Peyer's patch (tissue), 4 donors: ENCODE data around the gene PCBP3. TPM values are rescaled to one million over a fixed set of nuclear protein-coding genes. Genes with fewer than 3 reads are reported as not detected.

Experiments used
- DNase-seq, 3 donors: peaks; one replicate each; pipeline ENCODE4 v3.0.0-alpha.2; 2017 to 2019
- H3K27ac ChIP-seq, 4 donors: fragments of 200-600 bp; sonication (generic); one replicate each; pipeline ENCODE4 v1.5.1; 2016 to 2019
- H3K27me3 ChIP-seq, 2 donors: fragments of 200-600 bp; sonication (generic); one replicate each; pipeline ENCODE4 v1.5.1; 2019
- H3K36me3 ChIP-seq, 3 donors: fragments of 200-600 bp; sonication (generic); one replicate each; pipeline ENCODE4 v1.5.1; 2016 to 2019
- H3K4me1 ChIP-seq, 4 donors: fragments of 200-600 bp; sonication (generic); one replicate each; pipeline ENCODE4 v1.5.1; 2016 to 2019
- H3K4me3 ChIP-seq, 4 donors: fragments of 200-600 bp; sonication (generic); 1 replicate in 3 of 4; 2 replicates in 1 of 4; pipeline ENCODE4 v1.5.1; 2016 to 2019; ENCODE audit warnings: mild to moderate bottlenecking in 1 of 4
- H3K9me3 ChIP-seq, 4 donors: fragments of 200-600 bp; sonication (generic); one replicate each; pipeline ENCODE4 v1.5.1; 2016 to 2019; ENCODE audit warnings: mild to moderate bottlenecking in 1 of 4
- POLR2A ChIP-seq, 2 donors: fragments of 450-650 bp; IDR thresholded peaks; one replicate each; pipeline ENCODE4 v1.5.1; 2017; ENCODE audit warnings: antibody characterized with exemption in 2 of 2, mild to moderate bottlenecking in 2 of 2, moderate library complexity in 2 of 2
- total RNA-seq, 4 donors: library from RNA; depleted of rRNA; stranded (reverse); fragments of >200 nt; gene quantifications; one replicate each; pipeline ENCODE4 v1.1.0, GENCODE V29; 2016
- TF ChIP-seq, protein P1 (sequence below), 6 experiments: fragments of 450-650 bp in 4 of 6; fragments of 200-600 bp in 2 of 6; sonication (generic) in 1 of 6; IDR thresholded peaks; one replicate each; pipeline ENCODE4 v1.5.1; 2017 to 2019; ENCODE audit warnings: antibody characterized with exemption in 6 of 6, mild to moderate bottlenecking in 3 of 6, moderate library complexity in 1 of 6

Gene PCBP3
- total RNA-seq, 4 donors from 2014 or later, result 1.1 to 6.0 (median 4.4) TPM; not detected in 1

DNA sequence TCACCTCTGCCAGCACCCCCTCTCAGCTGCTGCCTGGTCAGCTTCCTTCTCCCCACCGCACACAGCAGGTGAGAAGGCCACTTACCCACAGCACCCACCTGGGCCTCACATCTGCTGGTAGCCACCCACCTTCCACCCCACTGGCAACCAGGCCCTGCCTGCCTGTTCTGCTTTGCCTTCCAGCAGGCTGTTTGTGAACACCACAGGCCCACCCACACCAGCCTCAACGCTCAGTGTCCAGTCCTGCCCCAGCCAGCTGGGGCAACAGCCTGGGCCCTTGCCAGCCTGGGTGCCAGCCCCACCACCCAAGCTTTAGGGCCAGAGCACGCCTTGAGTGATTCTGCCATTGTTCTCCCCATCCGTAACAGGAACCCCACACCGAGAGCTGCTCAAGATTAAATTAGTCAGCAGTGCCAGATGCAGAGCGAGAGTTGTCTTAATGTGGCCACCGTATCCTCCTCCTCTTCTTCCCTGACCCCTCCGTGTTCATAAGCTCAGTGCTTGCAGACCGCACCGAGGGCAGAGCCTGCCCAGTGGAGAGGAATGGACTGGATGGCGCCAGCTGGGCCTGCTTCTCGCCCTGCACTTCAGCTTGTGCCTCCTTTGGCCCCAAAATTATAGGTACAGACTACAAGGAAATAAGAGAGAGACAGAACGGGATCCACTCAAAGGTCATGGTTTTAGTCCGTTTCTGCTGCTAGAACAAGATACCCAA is 217.8 kb downstream of the PCBP3 start:
- TF ChIP-seq POLR2A (IDR thresholded peaks at IDR 0.05), result no peak

DNA sequence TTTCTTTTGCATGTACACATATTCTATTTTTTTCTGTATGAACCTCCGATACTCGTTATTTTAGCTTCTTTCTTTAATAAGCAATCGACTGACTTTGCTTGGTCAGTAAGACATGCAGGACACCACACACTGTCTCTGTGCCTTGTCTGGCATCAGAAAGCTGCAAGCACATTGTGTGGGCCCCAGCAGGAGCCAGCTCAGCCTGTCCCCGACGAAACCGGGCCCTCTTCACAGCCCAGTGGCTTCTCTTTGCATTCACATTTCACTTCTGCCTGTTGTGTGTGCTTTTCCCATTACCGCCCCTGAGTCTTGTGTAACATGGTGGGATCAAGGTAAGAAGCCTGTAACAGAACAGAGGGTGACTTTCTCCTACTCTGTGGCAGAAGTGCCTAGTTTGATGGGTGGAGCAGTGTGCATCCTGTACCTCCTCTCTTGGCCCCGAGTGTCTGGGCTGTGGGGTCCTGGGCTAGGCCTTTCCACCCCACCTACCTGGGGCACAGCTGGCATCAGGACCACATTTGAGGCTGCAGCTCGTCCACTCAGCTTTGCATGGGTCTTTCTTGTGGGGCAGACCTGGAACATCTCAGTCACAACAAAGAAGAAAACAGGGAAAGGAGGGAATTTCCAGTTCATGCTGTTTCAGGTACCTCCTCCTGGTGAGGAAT is 219.2 kb downstream of the PCBP3 start:
- no peak for DNase-seq
- Histone ChIP-seq H3K36me3 (no peaks in the 10 kb centered on the region), H3K27me3 (no peaks in the 10 kb centered on the region), H3K9me3 (no peaks in the 10 kb centered on the region), H3K27ac (no peak overlapping the region), H3K4me1 (no peaks in the 10 kb centered on the region), H3K4me3 (no peak overlapping the region)
- no peak for TF ChIP-seq POLR2A (IDR thresholded peaks at IDR 0.05)
- TF ChIP-seq, protein P1, sequence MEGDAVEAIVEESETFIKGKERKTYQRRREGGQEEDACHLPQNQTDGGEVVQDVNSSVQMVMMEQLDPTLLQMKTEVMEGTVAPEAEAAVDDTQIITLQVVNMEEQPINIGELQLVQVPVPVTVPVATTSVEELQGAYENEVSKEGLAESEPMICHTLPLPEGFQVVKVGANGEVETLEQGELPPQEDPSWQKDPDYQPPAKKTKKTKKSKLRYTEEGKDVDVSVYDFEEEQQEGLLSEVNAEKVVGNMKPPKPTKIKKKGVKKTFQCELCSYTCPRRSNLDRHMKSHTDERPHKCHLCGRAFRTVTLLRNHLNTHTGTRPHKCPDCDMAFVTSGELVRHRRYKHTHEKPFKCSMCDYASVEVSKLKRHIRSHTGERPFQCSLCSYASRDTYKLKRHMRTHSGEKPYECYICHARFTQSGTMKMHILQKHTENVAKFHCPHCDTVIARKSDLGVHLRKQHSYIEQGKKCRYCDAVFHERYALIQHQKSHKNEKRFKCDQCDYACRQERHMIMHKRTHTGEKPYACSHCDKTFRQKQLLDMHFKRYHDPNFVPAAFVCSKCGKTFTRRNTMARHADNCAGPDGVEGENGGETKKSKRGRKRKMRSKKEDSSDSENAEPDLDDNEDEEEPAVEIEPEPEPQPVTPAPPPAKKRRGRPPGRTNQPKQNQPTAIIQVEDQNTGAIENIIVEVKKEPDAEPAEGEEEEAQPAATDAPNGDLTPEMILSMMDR (IDR thresholded peaks at IDR 0.05), result no peak

More for the DNA sequence above, 217.8 kb downstream of the PCBP3 start:
- Histone ChIP-seq H3K9me3 (no peaks in the 10 kb centered on the region), H3K27ac (no peak overlapping the region), H3K4me1 (no peaks in the 10 kb centered on the region), H3K36me3 (no peaks in the 10 kb centered on the region), H3K4me3 (no peak overlapping the region), H3K27me3 (no peaks in the 10 kb centered on the region)
- DNase-seq, result no peak

DNA sequence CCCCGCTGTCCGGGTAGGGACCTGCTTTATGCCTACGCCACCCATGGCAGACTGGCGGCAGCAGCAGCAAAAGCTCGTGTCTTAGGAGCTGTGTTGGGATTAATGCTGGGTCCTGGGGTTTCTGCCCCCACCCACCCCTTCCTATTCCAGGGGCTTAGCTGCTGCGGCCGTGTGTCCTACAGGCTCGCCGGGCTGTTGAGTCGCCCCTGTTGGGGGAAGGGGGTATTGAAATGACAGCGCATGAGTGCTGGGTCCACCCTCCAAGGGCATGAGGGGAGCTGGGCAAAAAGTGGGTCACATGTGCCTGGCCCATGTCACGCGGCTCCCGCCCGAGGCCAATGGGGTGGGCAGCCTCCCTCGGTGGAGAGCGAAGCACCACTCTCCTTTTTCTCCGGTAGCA is 219.7 kb downstream of the PCBP3 start:
- Histone ChIP-seq H3K27ac (no peak overlapping the region), H3K4me1 (no peaks in the 10 kb centered on the region), H3K9me3 (no peaks in the 10 kb centered on the region), H3K4me3 (no peak overlapping the region), H3K36me3 (no peaks in the 10 kb centered on the region), H3K27me3 (no peaks in the 10 kb centered on the region)
- DNase-seq, result no peak
- TF ChIP-seq POLR2A (IDR thresholded peaks at IDR 0.05), result no peak
- TF ChIP-seq, protein P1 (IDR thresholded peaks at IDR 0.05), result no peak

DNA sequence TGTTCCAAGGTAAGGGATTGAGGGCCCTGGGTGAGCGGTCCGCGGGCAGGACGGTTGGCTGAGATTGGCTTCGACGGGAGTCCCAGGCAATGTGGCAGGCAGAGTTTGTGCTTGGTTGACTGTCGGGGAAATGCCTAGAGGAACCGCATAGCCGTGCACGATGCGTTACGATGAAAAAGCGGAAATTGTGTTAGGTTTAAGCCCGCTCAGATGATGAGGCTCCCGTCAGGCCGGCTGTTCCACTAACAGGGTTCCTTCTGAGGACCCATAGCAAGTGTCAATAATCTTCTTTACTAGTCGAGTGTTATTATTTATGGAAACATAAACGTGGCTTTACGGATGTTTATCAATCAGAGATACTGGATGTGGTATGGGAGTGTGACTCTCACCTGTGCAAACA is 220.2 kb downstream of the PCBP3 start:
- Histone ChIP-seq H3K27ac (no peak overlapping the region), H3K4me1 (no peaks in the 10 kb centered on the region), H3K36me3 (no peaks in the 10 kb centered on the region), H3K4me3 (no peak overlapping the region), H3K27me3 (no peaks in the 10 kb centered on the region), H3K9me3 (no peaks in the 10 kb centered on the region)
- DNase-seq, result no peak
- TF ChIP-seq, protein P1 (IDR thresholded peaks at IDR 0.05), result no peak

DNA sequence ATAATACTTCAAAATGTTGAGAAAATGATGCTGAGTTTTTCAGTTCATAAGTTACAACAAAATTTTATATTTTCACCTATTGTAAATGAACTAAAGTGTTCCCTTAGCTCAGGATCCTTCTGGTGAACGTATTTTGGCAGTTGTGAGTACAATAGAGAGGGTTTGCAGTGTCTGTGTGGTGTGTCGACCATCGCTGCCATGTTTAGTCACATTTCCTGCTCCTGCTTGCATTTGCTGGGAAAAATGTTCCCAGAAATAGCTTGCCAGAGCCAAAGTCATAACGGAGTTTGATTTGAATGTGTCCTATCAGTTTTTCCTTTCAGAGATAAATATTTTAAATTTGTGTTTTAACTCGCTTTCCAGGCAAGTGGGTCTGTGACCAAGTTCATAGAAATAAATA is 220.9 kb downstream of the PCBP3 start:
- Histone ChIP-seq H3K27me3 (no peaks in the 10 kb centered on the region), H3K9me3 (no peaks in the 10 kb centered on the region), H3K27ac (no peak overlapping the region), H3K4me1 (no peaks in the 10 kb centered on the region), H3K36me3 (no peaks in the 10 kb centered on the region), H3K4me3 (no peak overlapping the region)
- no peak for DNase-seq
- TF ChIP-seq, protein P1 (IDR thresholded peaks at IDR 0.05), result no peak
- no peak for TF ChIP-seq POLR2A (IDR thresholded peaks at IDR 0.05)

DNA sequence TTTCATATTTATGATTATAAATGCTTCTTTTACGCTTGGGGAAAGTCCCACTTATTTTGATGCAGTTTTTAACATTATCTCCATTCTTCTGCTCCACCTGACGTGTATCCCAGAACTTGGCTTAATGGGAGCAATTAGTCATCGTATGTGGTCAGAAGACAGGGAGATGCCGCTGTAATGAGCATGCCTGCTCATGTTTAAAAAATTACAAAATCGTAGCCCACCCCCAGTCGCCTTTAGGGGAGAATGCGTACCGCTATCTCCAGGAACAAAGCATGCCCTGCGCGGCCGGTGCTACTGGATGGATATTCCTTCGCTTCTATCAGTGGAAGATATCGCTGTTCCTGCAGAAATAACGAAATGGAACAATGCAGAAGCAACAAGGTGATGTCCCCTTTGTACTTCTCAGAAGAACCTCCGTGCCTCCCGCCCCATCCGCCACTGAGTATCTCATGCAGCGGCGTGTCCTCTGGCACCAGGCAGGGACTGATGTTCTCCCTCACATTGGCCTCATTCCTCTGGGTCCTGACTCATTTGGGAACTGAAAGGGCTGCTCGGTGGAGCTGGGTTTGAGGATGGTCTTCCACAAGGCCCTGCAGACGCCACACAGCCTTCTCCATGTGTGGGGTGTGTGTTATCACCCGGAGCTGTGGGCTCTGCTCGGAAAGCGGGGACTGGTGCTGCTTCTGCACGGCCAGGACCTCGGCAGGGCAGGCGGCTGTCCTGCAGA is 221.7 kb downstream of the PCBP3 start:
- Histone ChIP-seq H3K9me3 (no peaks in the 10 kb centered on the region), H3K27ac (no peak overlapping the region), H3K4me1 (no peaks in the 10 kb centered on the region), H3K27me3 (no peaks in the 10 kb centered on the region), H3K4me3 (no peak overlapping the region), H3K36me3 (no peaks in the 10 kb centered on the region)
- peak in 1 of 3 donors; percentile 18 for DNase-seq
- TF ChIP-seq, protein P1 (IDR thresholded peaks at IDR 0.05), result no peak
- no peak for TF ChIP-seq POLR2A (IDR thresholded peaks at IDR 0.05)
